OCI-LY1 (cell line): ENCODE results near the gene TMEM72.

ENCODE experiments used
- EZH2 ChIP-seq: fragments of 200-600 bp; sonication (generic), shearing (Covaris generic); IDR thresholded peaks from 2 replicates; pipeline ENCODE4 v1.8.0; 2017; ENCODE audit warnings: borderline replicate concordance, mixed run types, mild to moderate bottlenecking, antibody characterized with exemption, low read length, moderate library complexity, mixed read lengths
- TF ChIP-seq, protein P1 (sequence below): fragments of 200-600 bp; sonication (generic), shearing (Covaris generic); IDR thresholded peaks from 2 replicates; pipeline ENCODE4 v1.5.1; 2017; ENCODE audit warnings: mild to moderate bottlenecking, antibody characterized with exemption, low read length, moderate library complexity, mixed read lengths

DNA sequence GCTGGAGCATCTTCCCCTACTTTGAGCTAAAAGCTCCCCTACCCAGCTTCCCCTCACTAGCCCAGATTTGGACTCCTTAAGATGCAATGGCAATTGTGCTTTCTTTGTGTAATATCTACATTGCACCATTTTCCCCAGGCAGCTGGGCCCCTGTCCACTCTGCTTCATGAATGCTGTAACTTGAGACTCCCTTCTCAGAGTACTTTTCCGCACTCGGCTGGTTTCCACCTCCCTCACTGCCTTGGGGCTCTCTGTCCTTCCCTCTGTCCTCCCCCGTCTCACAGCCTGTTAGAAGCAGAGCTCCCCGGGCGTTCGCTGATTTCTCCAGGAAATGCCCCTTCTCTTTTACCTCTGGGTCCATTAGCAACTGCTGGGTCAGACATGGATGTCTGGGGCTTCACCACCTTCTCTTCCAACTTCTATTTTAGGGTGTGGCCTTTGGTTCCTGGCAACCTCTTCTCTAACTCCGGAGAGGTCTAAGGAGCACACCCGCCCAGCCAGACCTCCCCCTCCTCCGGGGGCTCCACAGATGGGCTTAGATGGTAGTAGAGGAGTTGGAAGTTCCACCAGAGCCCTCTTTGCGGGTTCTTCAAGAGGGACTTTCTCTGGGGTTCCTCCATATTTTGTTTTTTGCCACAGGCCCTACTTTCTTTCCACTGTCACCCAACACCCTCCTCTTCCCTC lies 2.9 kb upstream of the TMEM72 start:
- TF ChIP-seq, protein P1, sequence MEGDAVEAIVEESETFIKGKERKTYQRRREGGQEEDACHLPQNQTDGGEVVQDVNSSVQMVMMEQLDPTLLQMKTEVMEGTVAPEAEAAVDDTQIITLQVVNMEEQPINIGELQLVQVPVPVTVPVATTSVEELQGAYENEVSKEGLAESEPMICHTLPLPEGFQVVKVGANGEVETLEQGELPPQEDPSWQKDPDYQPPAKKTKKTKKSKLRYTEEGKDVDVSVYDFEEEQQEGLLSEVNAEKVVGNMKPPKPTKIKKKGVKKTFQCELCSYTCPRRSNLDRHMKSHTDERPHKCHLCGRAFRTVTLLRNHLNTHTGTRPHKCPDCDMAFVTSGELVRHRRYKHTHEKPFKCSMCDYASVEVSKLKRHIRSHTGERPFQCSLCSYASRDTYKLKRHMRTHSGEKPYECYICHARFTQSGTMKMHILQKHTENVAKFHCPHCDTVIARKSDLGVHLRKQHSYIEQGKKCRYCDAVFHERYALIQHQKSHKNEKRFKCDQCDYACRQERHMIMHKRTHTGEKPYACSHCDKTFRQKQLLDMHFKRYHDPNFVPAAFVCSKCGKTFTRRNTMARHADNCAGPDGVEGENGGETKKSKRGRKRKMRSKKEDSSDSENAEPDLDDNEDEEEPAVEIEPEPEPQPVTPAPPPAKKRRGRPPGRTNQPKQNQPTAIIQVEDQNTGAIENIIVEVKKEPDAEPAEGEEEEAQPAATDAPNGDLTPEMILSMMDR: no peak
- no peak for TF ChIP-seq EZH2
